IMR-90 (cell line): Measurements from ENCODE around the gene CEP162. TPM values are rescaled to one million over a fixed set of nuclear protein-coding genes. Genes with fewer than 3 reads are reported as not detected.
"Not testable (repeated sequence)": the region's sequence is repeated elsewhere in the genome, so short reads cannot be mapped to it uniquely, and the experiment has no call there.

Experiments
- ATAC-seq: fragments of 200-7000 bp; cut with Tn5 transposase; 2 replicates; pipeline ENCODE4 v1.9.1; 2020; ENCODE audit warnings: low read depth, mild to moderate bottlenecking, moderate library complexity
- BruUV-seq: library from RNA; stranded (reverse); fragments of 400-500 nt; replicated peaks from 2 replicates; lab custom pipeline; 2021; lab: Mats Ljungman, UMichigan
- CTCF ChIA-PET: fragments of 300-600 bp; formaldehyde crosslinking; extraction: SDS; loops from one replicate; lab custom pipeline; 2021; ENCODE audit warnings: antibody characterized with exemption; lab: Yijun Ruan, JAX
- POLR2A ChIA-PET: fragments of 300-600 bp; sonication (Branson Sonifier 250); formaldehyde crosslinking; loops from one replicate; lab custom pipeline; 2022; ENCODE audit warnings: antibody characterized with exemption; ENCODE audit not compliant: unreplicated experiment; lab: Charles Lee
- DNase-seq: peaks from one replicate; pipeline ENCODE4 v3.0.0; 2013
- H2AFZ ChIP-seq: replicated peaks from 2 replicates; pipeline ENCODE3; 2013; ENCODE audit warnings: low read length, mild to moderate bottlenecking; ENCODE audit not compliant: poor library complexity
- H2AK5ac ChIP-seq: 2 replicates; pipeline ENCODE4 v1.6.1; 2013; ENCODE audit warnings: low read depth, low read length, inconsistent platforms
- H2AK9ac ChIP-seq: replicated peaks from 2 replicates; pipeline ENCODE3; 2013; ENCODE audit warnings: mild to moderate bottlenecking, low read depth, low read length, moderate library complexity; ENCODE audit not compliant: poor library complexity
- H2BK120ac ChIP-seq: 2 replicates; pipeline ENCODE4 v1.6.1; 2013; ENCODE audit warnings: low read depth, low read length, inconsistent platforms
- H2BK15ac ChIP-seq: 3 replicates; pipeline ENCODE4 v1.6.1; 2013; ENCODE audit warnings: low read depth, low read length, inconsistent platforms
- H2BK20ac ChIP-seq: 2 replicates; pipeline ENCODE4 v1.6.1; 2013; ENCODE audit warnings: low read depth, mild to moderate bottlenecking, inconsistent platforms, low read length, moderate library complexity
- H2BK5ac ChIP-seq: 2 replicates; pipeline ENCODE4 v1.6.1; 2013; ENCODE audit warnings: mild to moderate bottlenecking, low read depth, low read length, inconsistent platforms; ENCODE audit not compliant: poor library complexity, severe bottlenecking
- H3K14ac ChIP-seq: replicated peaks from 2 replicates; pipeline ENCODE4 v1.6.1; 2013; ENCODE audit warnings: low read depth, low read length, inconsistent platforms
- H3K18ac ChIP-seq: 2 replicates; pipeline ENCODE4 v1.6.1; 2013; ENCODE audit warnings: low read depth, low read length, control low read depth
- H3K23ac ChIP-seq: 2 replicates; pipeline ENCODE4 v1.6.1; 2013; ENCODE audit warnings: low read depth, low read length, inconsistent platforms
- H3K27ac ChIP-seq: 2 replicates; pipeline ENCODE4 v1.5.1; 2013; ENCODE audit warnings: mild to moderate bottlenecking, control low read depth, low read length; ENCODE audit not compliant: insufficient read depth
- H3K27me3 ChIP-seq: 2 replicates; pipeline ENCODE4 v1.6.1; 2013; ENCODE audit warnings: low read length; ENCODE audit not compliant: control insufficient read depth, insufficient read depth
- H3K36me3 ChIP-seq: 2 replicates; pipeline ENCODE4 v1.6.1; 2013; ENCODE audit warnings: low read length, mixed read lengths; ENCODE audit not compliant: control insufficient read depth, insufficient read depth
- H3K4ac ChIP-seq: 2 replicates; pipeline ENCODE4 v1.6.1; 2013; ENCODE audit warnings: low read depth, low read length, inconsistent platforms
- H3K4me1 ChIP-seq: 2 replicates; pipeline ENCODE4 v1.6.1; 2013; ENCODE audit warnings: low read length, mixed read lengths; ENCODE audit not compliant: control insufficient read depth, insufficient read depth
- H3K4me2 ChIP-seq: 2 replicates; pipeline ENCODE4 v1.6.1; 2013; ENCODE audit warnings: low read depth, mild to moderate bottlenecking, control low read depth, low read length, moderate library complexity
- H3K4me3 ChIP-seq: 2 replicates; pipeline ENCODE4 v1.5.1; 2013; ENCODE audit warnings: low read depth, mild to moderate bottlenecking, control low read depth, low read length, moderate library complexity; ENCODE audit not compliant: insufficient read depth
- H3K56ac ChIP-seq: 2 replicates; pipeline ENCODE4 v1.6.1; 2013; ENCODE audit warnings: low read length, inconsistent platforms; ENCODE audit not compliant: insufficient read depth; ENCODE audit errors: extremely low read depth
- H3K79me1 ChIP-seq, 2 experiments: 2 replicates each; pipeline ENCODE4 v1.6.1; 2013; ENCODE audit warnings: low read length in 2 of 2, inconsistent platforms in 1 of 2, low read depth in 1 of 2
- H3K9ac ChIP-seq: 2 replicates; pipeline ENCODE4 v1.6.1; 2013; ENCODE audit warnings: low read depth, low read length, control low read depth
- H3K9me1 ChIP-seq: 2 replicates; pipeline ENCODE4 v1.6.1; 2013; ENCODE audit warnings: low read length, inconsistent platforms; ENCODE audit not compliant: insufficient read depth
- H3K9me3 ChIP-seq: 2 replicates; pipeline ENCODE4 v1.6.1; 2013; ENCODE audit warnings: low read length; ENCODE audit not compliant: control insufficient read depth, insufficient read depth
- H4K20me1 ChIP-seq: 2 replicates; pipeline ENCODE4 v1.6.1; 2013; ENCODE audit warnings: low read length, inconsistent platforms; ENCODE audit not compliant: insufficient read depth
- H4K5ac ChIP-seq: 2 replicates; pipeline ENCODE4 v1.6.1; 2013; ENCODE audit warnings: mild to moderate bottlenecking, low read depth, low read length, control low read depth
- H4K8ac ChIP-seq, 2 experiments: 2 replicates each; pipeline ENCODE4 v1.6.1; 2013; ENCODE audit warnings: low read depth in 2 of 2, low read length in 2 of 2, control low read depth in 1 of 2, inconsistent platforms in 1 of 2
- H4K91ac ChIP-seq: 2 replicates; pipeline ENCODE4 v1.6.1; 2013; ENCODE audit warnings: low read depth, low read length, inconsistent platforms; ENCODE audit not compliant: insufficient read depth
- FOS ChIP-seq: fragments of 150-350 bp; IDR thresholded peaks from 2 replicates; pipeline ENCODE4 v1.6.1; 2016; ENCODE audit warnings: low read depth, low read length
- MXI1 ChIP-seq: IDR thresholded peaks from 2 replicates; pipeline ENCODE4 v1.6.1; 2012; ENCODE audit warnings: low read depth, mild to moderate bottlenecking, low read length, moderate library complexity, borderline replicate concordance
- RAD21 ChIP-seq: IDR thresholded peaks from 2 replicates; pipeline ENCODE4 v1.6.1; 2012; ENCODE audit warnings: low read length, improper control_type of control experiment
- WGBS, 2 experiments: methylation state at CpG; one replicate each; pipeline versions ENCODE4 v1.1.5 to v1.1.7; 2013; ENCODE audit warnings: missing lambda C conversion rate in 2 of 2; ENCODE audit not compliant: insufficient read length in 1 of 2; ENCODE audit errors: extremely low coverage in 2 of 2; 5-methylcytosine and 5-hydroxymethylcytosine counted together
- dilution Hi-C: fragments of 300-500 bp; cut with HindIII; formaldehyde crosslinking; loops from one replicate; pipeline ENCODE4 v1.14.3; 2018; ENCODE audit warnings: low sequenced_read_pairs; ENCODE audit not compliant: unreplicated experiment
- in situ Hi-C: fragments of 300-500 bp; cut with MboI; formaldehyde crosslinking; loops from 3 replicates; pipeline ENCODE4 v1.14.3; 2019; ENCODE audit warnings: low sequenced_read_pairs, inconsistent platforms, mixed read lengths
- intact Hi-C: fragments of 100-400 bp; cut with micrococcal nuclease; formaldehyde crosslinking; loops from 2 replicates; pipeline ENCODE4 v1.10.0; 2022
- polyA plus RNA-seq, 3 experiments: library from polyadenylated mRNA; depleted of rRNA; stranded (reverse); fragments of >200 nt; gene quantifications; 2 replicates each; pipeline ENCODE4 v1.2.3, GENCODE V29; 2012; ENCODE audit warnings: low replicate concordance in 1 of 3
- total RNA-seq: library from RNA; depleted of rRNA; stranded (reverse); fragments of >200 nt; gene quantifications from 2 replicates; pipeline ENCODE4 v1.2.3, GENCODE V29; 2012

Gene CEP162
- total and polyA plus RNA-seq, 2 of the 4 experiments (the other 2 are of a cell fraction), result 1.2 to 1.6 TPM

- no peak for ATAC-seq
- CTCF ChIA-PET, result no interaction called here
- no peak overlapping the region for H2AFZ ChIP-seq
Measured at GRCh38 chr6:84249724-84250123, 22.3 kb upstream of the CEP162 start.

GRCh38 chr6:84244416-84245081 lies 17.1 kb upstream of the CEP162 start:
- H2AFZ ChIP-seq, H3K23ac ChIP-seq, intact Hi-C loops, CTCF ChIA-PET, dilution Hi-C loops, H3K79me1 ChIP-seq, H3K4me3 ChIP-seq, H3K27me3 ChIP-seq, H3K9me1 ChIP-seq, H2BK5ac ChIP-seq, BruUV-seq, H3K4me1 ChIP-seq, DNase-seq, H3K14ac ChIP-seq, H3K18ac ChIP-seq, H4K20me1 ChIP-seq, H2BK120ac ChIP-seq, H3K36me3 ChIP-seq, H4K8ac ChIP-seq, H3K4me2 ChIP-seq, H3K4ac ChIP-seq, H3K27ac ChIP-seq, H2BK15ac ChIP-seq, H4K5ac ChIP-seq, H2AK5ac ChIP-seq, H3K9me3 ChIP-seq, in situ Hi-C loops, H2AK9ac ChIP-seq, POLR2A ChIA-PET, H3K56ac ChIP-seq, H2BK20ac ChIP-seq, ATAC-seq, H3K9ac ChIP-seq, H4K91ac ChIP-seq: not testable (repeated sequence)
- 95% methylated on average over 4 of the region's 51 CpGs; no CpG with 5 or more reads in 1 of the 2 experiments for WGBS, 2 experiments

More at GRCh38 chr6:84249724-84250123, 22.3 kb upstream of the CEP162 start:
- Histone ChIP-seq H3K9me1 (no peaks in the 10 kb centered on the region), H3K56ac (no peak overlapping the region), H2AK9ac (no peak overlapping the region), H3K4me1 (no peaks in the 10 kb centered on the region), H4K5ac (no peak overlapping the region), H3K4me2 (no peak overlapping the region), H3K27ac (no peak overlapping the region), H2BK20ac (no peak overlapping the region), H3K27me3 (no peaks in the 10 kb centered on the region), H4K8ac (no peak overlapping the region), H2AK5ac (no peak overlapping the region), H2BK120ac (no peak overlapping the region), H3K79me1 (no peaks in the 10 kb centered on the region), H4K20me1 (no peaks in the 10 kb centered on the region), H3K9me3 (no peaks in the 10 kb centered on the region), H4K91ac (no peak overlapping the region), H3K18ac (no peak overlapping the region), H3K9ac (no peak overlapping the region), H3K23ac (no peak overlapping the region), H3K4me3 (no peak overlapping the region), H2BK5ac (no peak overlapping the region), H3K14ac (no peak overlapping the region), H2BK15ac (no peak overlapping the region), H3K4ac (no peak overlapping the region), H3K36me3 (no peaks in the 10 kb centered on the region)
- in situ Hi-C loops (no loop called here), dilution Hi-C loops (no loop called here), intact Hi-C loops (no loop called here)
- no CpG with 5 or more reads among the region's 3 CpGs for WGBS, 2 experiments
- no peak for DNase-seq
- TF ChIP-seq MXI1 (no peak), FOS (no peak), RAD21 (no peak)
- no TSS peak for BruUV-seq
- POLR2A ChIA-PET, result no interaction called here
